ENCODE results near the gene C1orf159.
"Not testable (repeated sequence)": the region's sequence is repeated elsewhere in the genome, so short reads cannot be mapped to it uniquely, and the experiment has no call there.

C1orf159 gene

DNA sequence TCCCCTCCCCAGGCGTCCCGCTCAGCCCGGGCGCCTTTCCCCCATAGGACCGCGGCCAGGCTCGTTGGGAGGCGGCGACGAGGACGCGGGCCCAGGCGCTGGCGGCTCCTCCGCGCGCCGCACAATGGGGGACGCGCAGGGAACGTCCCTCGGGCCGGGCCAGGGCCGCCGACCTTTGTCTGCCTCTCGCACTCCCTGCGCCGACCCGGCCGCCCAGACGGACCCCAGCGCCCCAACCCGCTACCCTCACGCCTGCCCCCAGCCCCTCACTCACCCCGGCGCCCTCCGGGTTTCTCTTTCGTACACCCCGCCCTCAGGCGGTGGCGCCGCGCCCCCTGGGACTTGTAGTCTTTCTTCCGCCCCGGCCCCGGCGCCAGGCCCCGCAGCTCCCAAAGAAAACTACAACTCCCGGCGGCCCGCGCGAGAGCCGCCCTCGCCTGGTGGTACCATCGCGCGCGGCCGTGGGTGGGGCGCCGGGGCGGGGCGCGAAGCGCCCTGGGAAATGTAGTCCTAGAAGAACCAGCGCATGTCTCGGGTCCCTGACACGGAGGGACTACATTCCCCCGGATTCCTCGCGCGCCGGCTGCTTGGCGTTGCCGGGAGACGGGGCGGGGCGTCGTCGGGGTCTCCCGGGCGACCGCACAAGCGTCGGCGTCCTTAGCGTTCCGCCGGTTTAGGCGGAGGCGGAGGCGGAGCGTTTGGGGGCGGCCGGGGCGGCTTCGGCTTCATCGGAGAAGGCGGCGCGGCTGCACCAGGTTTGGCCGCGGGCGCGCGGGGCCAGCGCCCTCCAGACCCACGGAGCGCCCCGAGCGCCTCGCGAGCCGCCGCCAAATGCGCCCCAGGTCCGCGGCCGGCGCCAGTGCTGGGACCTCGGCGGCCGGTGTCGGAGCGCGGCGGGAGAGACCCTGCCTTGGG lies at the start of gene C1orf159:
TSS of gene C1orf159 (minus strand) at position 304 of the 915 bp plus-strand sequence. CDS start 24,546 bp downstream, outside the sequence.
- DNase-seq (ENCODE audit: low read depth) = peak; percentile 96

DNA sequence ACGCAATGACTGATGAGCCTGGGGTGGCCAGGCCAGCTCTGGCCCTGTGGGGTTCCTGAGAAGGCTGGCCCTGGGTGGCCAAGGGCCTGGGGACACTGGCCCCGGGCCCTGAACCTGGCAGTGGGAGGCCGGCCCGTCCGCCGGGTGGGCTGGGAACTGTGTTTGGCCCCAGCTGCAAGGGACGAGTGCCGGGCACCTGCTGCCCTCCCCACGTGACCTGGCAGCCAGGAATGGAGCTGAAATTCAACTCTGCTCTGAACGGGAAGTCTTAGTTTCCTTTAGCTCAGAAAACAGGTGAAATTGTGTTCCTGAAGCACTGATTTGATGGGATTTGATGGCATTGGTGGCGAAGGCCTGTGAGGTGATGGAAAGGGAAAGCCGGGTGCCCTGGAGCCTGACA lies 49.6 kb upstream of the C1orf159 start:
- DNase-seq (ENCODE audit: low read depth) = no peak

DNA sequence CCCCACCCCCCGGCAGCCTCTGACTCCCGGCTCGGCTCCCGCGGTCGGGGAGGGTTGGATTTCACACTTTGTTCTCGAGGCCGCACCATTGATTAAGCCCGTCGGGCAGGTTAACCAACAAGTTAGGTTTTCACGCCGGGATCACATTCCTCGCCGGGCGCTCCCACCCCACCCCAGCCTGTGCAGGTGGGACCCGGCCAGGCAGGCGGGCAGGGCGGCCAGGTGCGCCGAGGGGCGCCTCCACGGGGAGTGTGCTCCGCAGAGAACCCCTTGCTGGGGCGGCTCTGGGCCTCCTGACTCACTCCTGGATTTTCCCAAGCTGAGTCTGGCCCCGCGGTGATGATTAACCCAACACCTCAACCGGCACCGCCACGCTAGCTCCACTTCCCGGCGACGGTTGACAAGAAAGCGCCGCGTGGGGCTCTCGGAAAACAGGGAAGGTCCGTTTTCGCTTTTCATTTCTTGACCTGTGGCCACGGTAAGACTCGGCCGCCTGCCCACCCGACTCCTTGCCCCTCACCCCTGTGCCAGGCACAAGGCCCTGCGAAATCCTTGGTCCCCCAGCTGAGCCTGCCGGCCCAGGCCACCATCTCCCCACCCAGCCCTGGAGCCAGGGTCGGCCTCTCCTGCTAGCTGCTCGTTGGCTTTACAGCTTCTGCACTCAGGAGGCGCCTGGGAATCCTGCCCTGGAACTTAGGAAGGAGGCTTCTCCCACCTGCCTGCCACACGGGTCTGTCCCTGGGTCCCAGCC lies 49.0 kb upstream of the C1orf159 start:
- DNase-seq (ENCODE audit: low read depth) = no peak

DNA sequence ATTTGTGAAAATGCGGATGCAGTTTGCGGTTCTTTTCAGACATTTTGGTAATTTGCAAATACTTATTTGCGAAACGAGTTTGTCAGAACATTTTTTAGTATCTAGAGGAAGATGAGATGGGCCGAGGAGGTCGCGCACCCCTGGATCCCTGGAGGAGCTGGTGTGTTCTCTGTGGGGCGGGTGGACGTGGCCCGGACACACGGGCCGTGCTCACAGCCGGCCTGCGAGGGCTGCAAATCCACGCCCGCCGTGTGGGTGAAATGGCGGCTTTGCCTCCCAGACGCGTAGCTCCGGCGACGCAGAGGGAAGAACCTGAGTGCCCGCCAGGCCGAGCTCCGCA lies 48.4 kb upstream of the C1orf159 start:
- no peak for DNase-seq (ENCODE audit: low read depth)

DNA sequence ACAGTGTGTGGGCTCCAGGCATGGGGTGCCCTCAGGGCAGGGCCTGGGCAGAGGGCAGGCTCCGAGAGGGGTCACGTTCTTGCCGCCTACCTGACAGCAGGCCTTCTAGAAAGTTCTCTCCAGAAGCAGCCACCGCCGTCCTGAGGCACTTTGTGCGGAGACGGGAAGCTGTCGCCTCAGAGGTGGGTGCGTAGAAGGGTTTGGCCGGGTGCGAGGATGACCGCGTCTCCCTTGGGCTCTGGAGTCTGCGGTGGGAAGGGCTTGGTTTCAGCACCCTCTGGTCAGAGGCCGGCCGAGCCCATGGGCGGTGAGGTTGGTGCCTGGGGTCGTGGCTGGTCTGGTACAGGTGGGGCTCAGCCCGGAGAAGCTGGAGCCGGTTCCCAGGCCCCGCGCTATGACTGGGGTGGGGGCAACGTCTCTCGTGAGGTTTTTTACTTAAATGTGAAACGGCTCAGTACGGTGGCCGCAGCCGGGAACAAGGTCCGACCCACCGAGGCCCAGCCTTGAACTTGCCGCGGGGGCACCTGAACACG lies 47.7 kb upstream of the C1orf159 start:
- no peak for DNase-seq (ENCODE audit: low read depth)

DNA sequence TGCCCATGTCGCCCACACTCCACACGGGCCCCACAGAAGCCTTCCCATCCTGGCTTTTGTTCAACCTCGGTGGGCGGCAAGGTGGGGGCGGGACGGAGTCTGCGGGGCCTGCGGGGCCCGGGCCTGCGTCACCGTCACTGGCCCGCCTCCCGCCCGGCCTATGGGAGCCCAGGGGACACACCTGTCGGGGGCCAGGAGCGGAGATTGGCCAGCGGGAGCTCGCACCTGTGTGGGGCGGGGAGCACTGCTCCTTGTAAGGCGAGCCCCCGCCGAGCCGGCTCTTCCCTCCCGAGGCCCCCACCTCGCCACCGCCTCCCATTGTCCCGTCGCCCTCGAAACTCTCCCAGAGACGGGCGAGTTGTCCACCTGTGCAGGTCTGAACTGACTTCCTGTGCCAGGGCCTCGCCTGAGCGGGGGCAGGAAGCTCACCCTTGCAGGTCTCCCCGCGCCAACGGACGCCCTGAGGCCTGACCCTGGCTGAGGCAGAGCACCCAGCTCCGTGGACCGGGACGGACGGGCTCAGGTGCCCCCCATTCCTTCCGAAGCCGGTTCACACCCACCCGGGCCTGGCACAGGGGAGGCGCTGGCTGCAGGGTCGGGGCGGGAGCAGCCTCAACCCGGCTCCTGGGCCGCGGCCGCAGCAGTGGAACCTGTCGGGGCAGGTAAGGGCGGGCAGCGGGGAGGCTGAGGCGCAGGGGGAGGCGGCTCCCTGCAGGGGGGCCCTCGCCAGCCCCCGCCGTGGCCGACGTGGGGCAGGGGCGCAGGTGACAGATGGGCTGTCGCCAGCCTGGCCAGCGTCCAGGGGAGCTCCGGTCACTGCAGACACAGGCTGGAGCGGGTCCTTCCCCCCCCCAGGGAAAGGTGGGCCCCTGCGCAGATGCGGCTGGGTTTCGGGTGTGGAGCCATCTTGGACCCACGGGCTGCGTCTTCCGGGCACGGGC lies 47.0 kb upstream of the C1orf159 start:
- DNase-seq (ENCODE audit: low read depth) = no peak

DNA sequence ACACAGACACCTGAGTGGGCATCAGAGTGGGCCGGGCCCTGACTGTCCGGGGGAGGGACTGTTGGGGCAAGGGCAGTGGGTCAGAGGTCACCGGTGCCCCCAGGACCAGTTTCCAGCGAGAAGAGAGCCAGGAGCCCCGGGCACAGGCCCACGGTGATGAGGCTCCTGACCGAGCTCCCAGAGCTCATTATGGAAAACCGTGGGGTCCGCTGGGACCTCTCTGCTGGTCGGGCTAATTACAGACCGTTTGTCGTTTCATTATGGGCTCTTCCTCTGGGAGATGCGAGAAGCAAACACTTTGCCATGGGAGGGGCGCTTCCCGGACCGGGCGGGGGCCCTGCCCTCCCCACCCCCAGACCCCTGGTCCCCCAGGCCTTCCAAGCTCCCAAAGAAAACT lies 45.8 kb upstream of the C1orf159 start:
- DNase-seq (ENCODE audit: low read depth) = no peak

DNA sequence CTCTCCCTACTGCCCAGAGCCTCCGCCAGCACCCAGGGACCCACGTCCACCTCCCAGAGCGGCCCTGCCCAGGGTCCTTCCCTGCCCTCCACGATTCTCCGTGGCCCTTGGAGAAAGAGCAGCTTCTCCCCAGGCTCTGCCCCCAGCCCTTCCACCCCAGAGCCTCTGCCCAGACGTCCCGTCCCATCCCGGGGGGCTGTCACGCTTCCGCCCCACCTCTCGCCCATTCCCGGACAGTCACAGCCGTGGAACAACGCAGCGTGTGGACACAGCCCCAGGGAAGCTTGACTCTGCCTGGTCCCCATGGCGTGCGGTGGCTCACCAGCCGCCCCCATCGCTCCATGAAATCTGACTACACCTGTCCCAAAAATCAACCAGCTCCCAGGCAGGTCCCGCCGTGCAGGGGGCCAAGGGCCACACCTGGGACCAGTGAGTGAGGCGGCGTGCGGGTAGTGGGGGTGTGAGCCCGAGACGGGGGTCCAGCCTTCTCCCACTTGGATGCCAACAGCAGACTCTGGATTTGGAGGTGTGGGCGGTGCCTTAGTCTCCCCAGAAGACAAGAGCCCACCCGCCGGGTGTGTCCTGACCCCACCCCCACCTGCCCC lies 45.3 kb upstream of the C1orf159 start:
- DNase-seq (ENCODE audit: low read depth) = no peak

DNA sequence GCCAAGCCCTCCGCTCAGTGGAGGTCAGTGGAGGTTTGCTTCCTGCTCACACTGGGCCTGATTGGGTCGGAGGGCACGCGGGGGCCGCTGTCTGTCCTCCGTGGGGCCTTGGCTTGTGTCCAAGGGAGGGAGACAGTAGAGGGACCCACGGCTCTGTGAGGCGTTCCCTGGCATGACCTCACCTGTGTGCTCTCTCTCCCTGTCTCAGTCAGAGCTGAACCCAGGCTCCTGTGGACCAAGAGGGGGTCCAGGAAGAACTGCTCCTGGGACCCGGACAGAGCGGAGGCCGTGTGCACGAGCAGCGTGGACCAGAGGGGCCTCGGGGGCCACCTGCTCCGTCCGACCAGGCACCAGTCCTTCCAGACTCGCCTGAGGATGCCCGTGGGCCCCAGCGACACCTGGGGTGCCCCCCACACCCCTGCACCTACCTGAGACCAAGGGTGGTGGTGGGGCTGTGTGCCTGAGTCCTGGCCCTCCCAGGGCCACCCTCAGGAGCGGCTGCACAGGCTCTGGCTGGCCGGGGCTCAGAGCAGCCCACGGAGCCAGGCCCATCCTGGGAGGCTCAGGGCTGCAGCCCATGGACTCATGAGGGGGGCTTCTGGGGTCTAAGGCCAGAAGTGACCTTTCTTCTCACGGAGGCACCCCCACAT lies 44.5 kb upstream of the C1orf159 start:
- DNase-seq (ENCODE audit: low read depth) = no peak

DNA sequence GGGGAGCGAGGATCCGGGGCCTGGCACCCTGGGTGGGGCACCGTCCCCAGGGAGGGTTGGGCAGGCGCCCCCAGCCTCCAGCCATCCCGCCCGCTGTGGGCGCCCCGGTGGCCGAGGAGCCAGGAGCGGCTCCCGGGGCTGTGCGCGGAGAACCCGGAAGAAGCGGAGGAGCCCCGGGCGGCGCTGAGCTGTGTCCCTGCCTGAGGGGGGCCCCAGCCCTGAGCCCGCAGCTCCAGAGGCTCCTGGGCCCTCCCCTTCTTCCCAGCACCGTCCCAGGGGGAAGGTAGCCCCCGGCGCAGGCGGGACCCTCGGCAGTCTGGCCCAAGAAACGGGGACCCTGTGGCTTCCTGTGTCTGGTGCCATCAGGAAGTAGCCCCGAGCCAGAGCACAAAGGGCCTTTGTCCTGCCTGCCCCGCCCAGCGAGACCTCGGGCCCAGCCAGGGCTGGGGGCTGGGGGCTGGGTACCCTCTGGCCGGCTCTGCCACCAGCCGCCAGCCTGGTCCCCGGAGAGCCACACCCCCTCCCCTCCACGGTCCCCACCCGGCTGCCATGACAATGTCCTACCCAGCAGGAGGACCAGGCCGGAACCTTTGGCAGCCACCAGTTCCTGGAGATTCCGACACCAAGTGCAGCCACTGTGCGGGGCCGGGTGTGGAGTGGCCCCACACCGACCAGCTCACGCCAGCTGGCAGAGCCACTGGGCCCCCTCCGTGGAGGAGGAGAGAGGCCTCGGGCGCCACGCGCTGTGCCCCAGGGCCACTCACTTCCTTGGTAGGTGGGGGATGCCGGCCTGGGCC lies 42.2 kb upstream of the C1orf159 start:
- no peak for DNase-seq (ENCODE audit: low read depth)

DNA sequence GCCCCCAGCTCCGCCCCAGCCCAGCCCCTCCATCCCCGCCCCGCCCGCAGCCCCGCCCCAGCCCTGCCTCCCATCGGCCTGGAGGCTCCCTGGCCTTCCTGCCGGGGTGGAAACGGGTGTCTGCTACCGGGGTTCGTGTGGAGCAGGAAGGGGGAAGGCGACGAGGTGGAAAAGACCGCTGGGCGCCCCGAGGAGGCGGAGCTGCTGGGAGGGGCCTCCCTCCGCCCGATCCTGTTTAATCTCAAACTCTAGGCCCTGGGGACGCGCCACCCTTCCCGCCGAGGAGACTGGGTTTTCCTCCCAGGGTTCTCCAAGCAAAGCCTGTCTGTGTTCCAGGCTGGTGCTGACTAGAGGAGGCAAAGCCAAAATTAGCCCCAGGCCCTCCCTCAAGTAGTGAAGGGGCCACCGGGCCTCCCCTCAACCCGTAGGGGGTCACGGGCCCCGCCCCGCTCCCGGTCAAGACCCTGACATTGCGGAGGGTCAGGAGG lies 41.6 kb upstream of the C1orf159 start:
- no peak for DNase-seq (ENCODE audit: low read depth)

DNA sequence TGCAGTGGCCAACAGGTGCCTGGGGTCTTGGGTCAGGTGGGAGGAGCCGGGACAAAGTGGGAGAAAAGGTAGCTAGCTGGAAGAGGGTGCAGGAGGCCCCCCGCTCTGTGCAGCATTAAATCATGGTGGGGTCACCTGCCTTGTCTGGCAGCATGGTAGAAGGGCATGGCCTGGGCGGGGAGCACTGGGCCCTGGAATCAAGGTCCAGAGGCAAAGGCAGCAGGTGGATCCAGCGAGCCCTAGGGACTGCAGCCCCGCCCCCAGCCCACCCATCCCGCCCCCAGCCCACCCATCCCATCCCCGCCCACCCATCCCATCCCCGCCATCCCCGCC lies 41.1 kb upstream of the C1orf159 start:
- no peak for DNase-seq (ENCODE audit: low read depth)

DNA sequence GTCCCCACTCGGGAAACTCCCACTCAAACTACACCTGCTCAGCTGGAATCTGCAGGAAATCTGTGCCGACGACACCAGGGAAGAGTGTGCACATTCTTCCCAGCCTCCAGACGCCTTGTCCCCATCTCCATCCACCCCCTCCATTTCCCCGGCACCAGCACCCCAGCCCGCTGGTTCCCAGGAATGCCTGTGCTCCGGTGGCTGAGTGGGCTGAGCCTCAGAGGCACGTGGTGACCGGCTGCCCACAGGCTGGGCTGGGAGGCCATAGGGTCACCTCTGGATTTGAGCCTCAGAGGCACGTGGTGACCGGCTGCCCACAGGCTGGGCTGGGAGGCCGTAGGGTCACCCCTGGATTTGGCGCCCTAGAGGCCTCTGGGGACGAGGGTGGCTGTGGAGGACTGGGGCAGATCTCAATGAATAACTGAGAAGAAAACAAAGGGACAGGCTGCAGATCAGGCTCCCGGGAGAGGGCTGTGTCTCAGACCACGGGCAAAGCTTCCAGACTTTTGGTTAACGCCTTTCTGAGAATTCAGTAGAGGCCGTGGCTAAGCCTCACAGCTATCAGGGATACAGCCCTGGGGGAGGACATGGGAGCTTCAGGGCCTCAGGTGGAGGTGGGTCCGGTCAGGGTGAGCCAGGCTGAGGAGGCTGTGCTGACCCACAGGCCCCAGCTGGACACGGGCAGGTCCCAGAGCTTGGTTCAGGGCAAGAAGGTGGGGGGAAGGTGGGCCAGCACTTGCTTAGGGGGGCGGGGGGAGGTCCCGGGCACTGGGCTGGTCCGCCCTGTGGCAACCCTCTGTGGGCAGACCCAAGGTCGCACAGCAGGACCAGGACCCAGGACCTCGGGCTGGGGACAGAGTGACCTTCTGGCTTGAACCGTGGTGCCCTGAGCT lies 40.5 kb upstream of the C1orf159 start:
- no peak for DNase-seq (ENCODE audit: low read depth)

DNA sequence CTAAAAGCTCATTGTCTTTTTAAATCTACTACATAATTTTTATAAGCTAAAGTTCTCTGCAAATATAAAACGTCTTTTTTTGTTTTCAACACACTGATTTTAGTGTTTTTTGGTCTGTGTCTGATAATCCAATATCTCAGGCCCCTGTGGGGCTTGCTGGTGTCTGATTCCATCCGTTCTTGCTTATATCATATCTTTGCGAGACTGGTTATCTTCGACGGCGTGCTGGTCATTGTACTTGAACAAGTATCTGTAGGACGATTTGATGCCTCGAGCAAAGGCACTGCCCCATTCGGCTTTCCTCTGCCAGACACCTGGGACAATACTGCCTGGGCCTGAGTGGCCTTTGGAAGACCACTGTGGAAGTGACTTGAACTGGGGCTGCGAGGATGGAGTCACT lies 39.4 kb upstream of the C1orf159 start:
- no peak for DNase-seq (ENCODE audit: low read depth)

DNA sequence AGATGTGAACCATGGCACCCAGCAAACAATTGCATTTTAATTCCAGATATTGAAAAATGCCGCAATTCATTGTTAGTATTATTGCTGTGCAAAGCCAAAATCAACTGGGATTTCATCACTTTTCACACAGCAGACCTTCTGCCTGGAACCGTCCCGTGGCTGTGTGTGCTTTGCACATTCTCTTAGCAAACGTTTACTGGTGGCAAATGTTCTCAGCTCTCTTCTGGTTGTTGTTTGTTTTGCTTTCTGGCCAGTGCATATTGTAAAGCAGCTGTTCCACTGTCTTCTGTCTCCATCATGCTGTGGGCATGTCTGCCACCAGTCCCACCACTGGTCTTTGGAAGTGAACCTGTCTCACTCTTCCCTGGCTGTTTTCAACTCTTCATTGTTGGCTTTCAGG lies 38.0 kb upstream of the C1orf159 start:
- no peak for DNase-seq (ENCODE audit: low read depth)

DNA sequence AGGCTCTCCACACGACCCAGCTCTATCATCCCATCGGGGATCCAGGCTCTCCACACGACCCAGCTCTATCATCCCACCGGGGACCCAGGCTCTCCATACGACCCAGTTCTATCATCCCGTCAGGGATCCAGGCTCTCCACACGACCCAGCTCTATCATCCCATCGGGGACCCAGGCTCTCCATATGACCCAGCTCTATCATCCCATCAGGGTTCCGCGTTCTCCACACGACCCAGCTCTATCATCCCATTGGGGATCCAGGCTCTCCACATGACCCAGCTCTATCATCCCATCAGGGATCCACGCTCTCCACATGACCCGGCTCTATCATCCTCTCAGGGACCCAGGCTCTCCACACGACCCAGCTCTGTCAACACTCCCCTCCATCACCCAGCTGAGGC lies 37.3 kb upstream of the C1orf159 start:
- DNase-seq (ENCODE audit: low read depth) = not testable (repeated sequence)

DNA sequence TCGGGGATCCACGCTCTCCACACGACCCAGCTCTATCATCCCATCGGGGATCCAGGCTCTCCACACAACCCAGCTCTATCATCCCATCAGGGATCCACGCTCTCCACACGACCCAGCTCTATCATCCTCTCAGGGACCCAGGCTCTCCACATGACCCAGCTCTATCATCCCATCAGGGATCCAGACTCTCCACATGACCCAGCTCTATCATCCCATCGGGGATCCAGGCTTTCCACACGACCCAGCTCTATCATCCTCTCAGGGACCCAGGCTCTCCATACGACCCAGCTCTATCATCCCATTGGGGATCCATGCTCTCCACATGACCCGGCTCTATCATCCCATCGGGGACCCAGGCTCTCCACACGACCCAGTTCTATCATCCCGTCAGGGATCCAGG lies 36.5 kb upstream of the C1orf159 start:
- DNase-seq (ENCODE audit: low read depth) = not testable (repeated sequence)

DNA sequence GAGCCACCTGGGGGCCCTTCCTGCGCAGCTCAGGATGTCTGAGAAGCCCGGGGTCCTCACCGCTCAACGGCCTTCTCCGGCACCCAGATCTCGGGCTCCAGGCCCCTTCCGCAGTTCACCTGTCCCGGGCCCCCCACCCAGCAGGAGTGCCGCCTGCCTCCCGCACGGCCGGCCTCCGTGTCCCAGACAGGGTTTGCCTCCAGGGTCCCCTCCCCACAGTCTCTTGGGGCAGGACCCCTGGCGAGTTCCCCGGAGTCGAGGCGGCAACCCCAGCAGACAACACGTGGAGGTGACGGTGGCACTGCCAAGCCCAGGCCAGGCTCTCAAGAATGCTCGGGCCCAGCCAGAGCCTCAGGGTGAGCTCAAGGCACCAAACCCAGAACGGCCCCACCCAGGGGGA lies 35.4 kb upstream of the C1orf159 start:
- no peak for DNase-seq (ENCODE audit: low read depth)

DNA sequence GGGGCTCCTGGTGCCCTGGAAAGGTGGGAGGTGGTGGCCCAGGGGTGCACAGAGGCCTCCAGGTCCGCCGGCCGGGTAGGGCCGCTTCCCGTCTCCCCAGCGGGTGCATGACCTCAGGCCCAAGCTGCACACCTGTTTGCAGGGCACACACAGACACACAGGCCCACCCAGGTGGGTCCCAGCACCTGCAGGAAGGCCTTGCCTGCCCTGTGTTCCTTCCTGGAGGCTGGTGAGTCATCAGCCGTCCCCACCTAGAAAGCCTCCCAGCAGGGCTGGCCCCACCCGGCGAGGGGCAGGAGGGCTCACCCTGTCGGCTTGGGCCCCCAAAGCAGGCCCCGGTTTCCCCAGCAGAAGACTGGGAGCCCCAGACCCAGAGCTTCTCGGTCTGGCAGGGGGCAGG lies 34.2 kb upstream of the C1orf159 start:
- no peak for DNase-seq (ENCODE audit: low read depth)

Data from stimulated activated CD8-positive, alpha-beta memory T cell treated with anti-CD3 and anti-CD28 coated beads, Interleukin-12 subunit alpha, Interleukin-12 subunit beta, amount 100 ng/mL, for 1 hour (primary cell).